CD4-positive, alpha-beta T cell treated with Interleukin-4 for 1 hour (primary cell): ENCODE data around the gene LRRC71.

Source experiments
- DNase-seq, 2 donors: peaks; one replicate each; pipeline ENCODE4 v3.0.0-alpha.2; 2020 to 2022

The LRRC71 gene

GRCh38 chr1:156953571-156953970 is 33.1 kb downstream of the LRRC71 start:
- no peak for DNase-seq

GRCh38 chr1:156956333-156956732 is 35.9 kb downstream of the LRRC71 start:
- no peak for DNase-seq

- no peak for DNase-seq
Measured at GRCh38 chr1:156957634-156958033, 37.2 kb downstream of the LRRC71 start.

GRCh38 chr1:156958247-156958714 is 37.8 kb downstream of the LRRC71 start:
- no peak for DNase-seq

- no peak for DNase-seq
Measured at GRCh38 chr1:156959414-156959813, 39.0 kb downstream of the LRRC71 start.

- DNase-seq, result no peak
Measured at GRCh38 chr1:156959925-156960324, 39.5 kb downstream of the LRRC71 start.

- peak; percentile 17 to 44 for DNase-seq
Measured at GRCh38 chr1:156961709-156962108, 41.3 kb downstream of the LRRC71 start.

GRCh38 chr1:156963621-156964020 is 43.2 kb downstream of the LRRC71 start:
- DNase-seq, result peak; percentile 51

GRCh38 chr1:156964441-156964840 is 44.0 kb downstream of the LRRC71 start:
- no peak for DNase-seq

GRCh38 chr1:156969496-156969895 is 49.1 kb downstream of the LRRC71 start:
- no peak for DNase-seq

- DNase-seq, result peak in 1 of 2 donors; percentile 28
Measured at GRCh38 chr1:156970017-156970416, 49.6 kb downstream of the LRRC71 start.

GRCh38 chr1:156973417-156973816 is 53.0 kb downstream of the LRRC71 start:
- DNase-seq, result no peak

- DNase-seq, result no peak
Measured at GRCh38 chr1:156975084-156975483, 54.7 kb downstream of the LRRC71 start.

- no peak for DNase-seq
Measured at GRCh38 chr1:156980551-156980950, 60.1 kb downstream of the LRRC71 start.
